Smooth muscle cell (in vitro differentiated cells): ENCODE results near the gene RDH14. TPM values are rescaled to one million over a fixed set of nuclear protein-coding genes. Genes with fewer than 3 reads are reported as not detected.

Experiments
- DNase-seq: peaks from one replicate; lab custom pipeline; 2025; ENCODE audit not compliant: unreplicated experiment; lab: John Stamatoyannopoulos, UW
- H2AFZ ChIP-seq: fragments of 200-600 bp; sonication (generic); 2 replicates; pipeline ENCODE4 v1.6.0; 2016; ENCODE audit warnings: antibody characterized with exemption, low read depth, mild to moderate bottlenecking
- H3F3A ChIP-seq: fragments of 200-600 bp; sonication (generic); 2 replicates; pipeline ENCODE4 v1.6.0; 2017; ENCODE audit warnings: antibody characterized with exemption, low read depth
- H3K27ac ChIP-seq: fragments of 200-600 bp; sonication (generic); 2 replicates; pipeline ENCODE4 v1.5.1; 2016; ENCODE audit warnings: low read depth, mild to moderate bottlenecking
- H3K27me3 ChIP-seq: fragments of 200-600 bp; sonication (generic); 2 replicates; pipeline ENCODE4 v1.6.1; 2016; ENCODE audit warnings: low read depth, mild to moderate bottlenecking
- H3K36me3 ChIP-seq: fragments of 200-600 bp; sonication (generic); 2 replicates; pipeline ENCODE4 v1.5.1; 2016; ENCODE audit warnings: low read depth
- H3K4me1 ChIP-seq: fragments of 200-600 bp; sonication (generic); 2 replicates; pipeline ENCODE4 v1.5.1; 2016; ENCODE audit warnings: low read depth
- H3K4me2 ChIP-seq: fragments of 200-600 bp; sonication (generic); 2 replicates; pipeline ENCODE4 v1.6.0; 2016; ENCODE audit warnings: mild to moderate bottlenecking
- H3K4me3 ChIP-seq: fragments of 200-600 bp; sonication (generic); 2 replicates; pipeline ENCODE4 v1.5.1; 2016; ENCODE audit warnings: mild to moderate bottlenecking
- H3K79me2 ChIP-seq: fragments of 200-600 bp; sonication (generic); 2 replicates; pipeline ENCODE4 v1.6.0; 2016; ENCODE audit warnings: low read depth, mild to moderate bottlenecking
- H3K9ac ChIP-seq: fragments of 200-600 bp; sonication (generic); 2 replicates; pipeline ENCODE4 v1.6.0; 2016; ENCODE audit warnings: low read depth
- H3K9me3 ChIP-seq: fragments of 200-600 bp; sonication (generic); replicated peaks from 2 replicates; pipeline ENCODE4 v1.5.1; 2016; ENCODE audit warnings: low read depth
- H4K20me1 ChIP-seq: fragments of 200-600 bp; sonication (generic); 2 replicates; pipeline ENCODE4 v1.6.0; 2016; ENCODE audit warnings: low read depth
- WGBS: methylation state at CpG from one replicate; pipeline ENCODE4 v1.1.7; 2016; ENCODE audit warnings: low lambda C conversion rate; 5-methylcytosine and 5-hydroxymethylcytosine counted together
- polyA plus RNA-seq: library from polyadenylated mRNA; unstranded; fragments of >200 nt; fragmentation: Nextera tagmentation; extraction: Ambion mirVana; gene quantifications from 2 replicates; pipeline ENCODE4 v1.2.1, GENCODE V29; 2016
- total RNA-seq: library from RNA; depleted of rRNA; stranded (reverse); fragments of >200 nt; gene quantifications from 2 replicates; pipeline ENCODE4 v1.2.3, GENCODE V29; 2014
- TF ChIP-seq, protein P1 (sequence below): fragments of 200-600 bp; sonication (generic); IDR thresholded peaks from 2 replicates; pipeline ENCODE4 v1.5.1; 2017; ENCODE audit warnings: borderline replicate concordance, mild to moderate bottlenecking, antibody characterized with exemption; ENCODE audit not compliant: insufficient read depth, poor library complexity, severe bottlenecking

Gene RDH14
- total and polyA plus RNA-seq, 2 experiments from 2014 or later: 24.5 to 26.2 TPM

GRCh38 chr2:18596993-18597392, 36.5 kb upstream of the RDH14 start:
- no peak overlapping the region for H2AFZ ChIP-seq
- H3K79me2 ChIP-seq: no peaks in the 10 kb centered on the region
- WGBS: 98% methylated on average over 3 of the region's 3 CpGs
- H4K20me1 ChIP-seq: no peaks in the 10 kb centered on the region
- H3K4me3 ChIP-seq: no peak overlapping the region
- no peak overlapping the region for H3K4me2 ChIP-seq
- no peaks in the 10 kb centered on the region for H3K36me3 ChIP-seq
- TF ChIP-seq, protein P1, sequence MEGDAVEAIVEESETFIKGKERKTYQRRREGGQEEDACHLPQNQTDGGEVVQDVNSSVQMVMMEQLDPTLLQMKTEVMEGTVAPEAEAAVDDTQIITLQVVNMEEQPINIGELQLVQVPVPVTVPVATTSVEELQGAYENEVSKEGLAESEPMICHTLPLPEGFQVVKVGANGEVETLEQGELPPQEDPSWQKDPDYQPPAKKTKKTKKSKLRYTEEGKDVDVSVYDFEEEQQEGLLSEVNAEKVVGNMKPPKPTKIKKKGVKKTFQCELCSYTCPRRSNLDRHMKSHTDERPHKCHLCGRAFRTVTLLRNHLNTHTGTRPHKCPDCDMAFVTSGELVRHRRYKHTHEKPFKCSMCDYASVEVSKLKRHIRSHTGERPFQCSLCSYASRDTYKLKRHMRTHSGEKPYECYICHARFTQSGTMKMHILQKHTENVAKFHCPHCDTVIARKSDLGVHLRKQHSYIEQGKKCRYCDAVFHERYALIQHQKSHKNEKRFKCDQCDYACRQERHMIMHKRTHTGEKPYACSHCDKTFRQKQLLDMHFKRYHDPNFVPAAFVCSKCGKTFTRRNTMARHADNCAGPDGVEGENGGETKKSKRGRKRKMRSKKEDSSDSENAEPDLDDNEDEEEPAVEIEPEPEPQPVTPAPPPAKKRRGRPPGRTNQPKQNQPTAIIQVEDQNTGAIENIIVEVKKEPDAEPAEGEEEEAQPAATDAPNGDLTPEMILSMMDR: no peak
- no peaks in the 10 kb centered on the region for H3K27me3 ChIP-seq
- DNase-seq: no peak
- no peaks in the 10 kb centered on the region for H3K9me3 ChIP-seq
- no peak overlapping the region for H3K9ac ChIP-seq
- H3K27ac ChIP-seq: no peak overlapping the region
- H3F3A ChIP-seq: no peaks in the 10 kb centered on the region
- H3K4me1 ChIP-seq: no peaks in the 10 kb centered on the region

- no peak for DNase-seq
- Histone ChIP-seq H3K4me1 (no peaks in the 10 kb centered on the region), H3K9ac (no peak overlapping the region), H2AFZ (no peak overlapping the region), H3K79me2 (no peaks in the 10 kb centered on the region), H3K27ac (no peak overlapping the region), H3K4me3 (no peak overlapping the region), H3K4me2 (no peak overlapping the region), H3K9me3 (no peaks in the 10 kb centered on the region), H3F3A (no peaks in the 10 kb centered on the region), H3K36me3 (no peaks in the 10 kb centered on the region), H4K20me1 (no peaks in the 10 kb centered on the region), H3K27me3 (no peaks in the 10 kb centered on the region)
- 96% methylated on average over 1 of the region's 1 CpG for WGBS
- TF ChIP-seq, protein P1: no peak
These were observed 33.0 kb upstream of the RDH14 start for GRCh38 chr2:18593496-18593895.

DNA sequence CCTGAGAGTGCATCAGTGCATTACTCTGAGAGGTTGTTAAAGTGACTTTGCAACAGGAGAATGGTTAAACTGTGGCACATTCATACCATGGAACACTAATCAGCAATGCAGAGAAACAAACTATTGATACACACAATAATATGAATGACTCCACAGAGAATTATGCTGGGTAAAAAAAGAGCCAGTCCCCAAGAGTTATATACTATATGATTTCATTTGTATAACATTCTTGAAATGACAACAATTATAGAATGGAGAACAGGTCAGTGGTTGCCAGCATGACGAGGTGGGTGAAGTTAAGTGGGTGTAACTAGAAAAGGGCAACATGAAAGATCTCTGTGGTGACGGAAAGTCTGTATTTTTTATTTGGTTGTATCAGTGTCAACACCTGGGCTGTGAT, 31.9 kb upstream of the RDH14 start:
- no peaks in the 10 kb centered on the region for H4K20me1 ChIP-seq
- H3K4me1 ChIP-seq: no peaks in the 10 kb centered on the region
- H3K9ac ChIP-seq: no peak overlapping the region
- H3K4me3 ChIP-seq: no peak overlapping the region
- whole genome bisulfite sequencing: 94% methylated on average over 2 of the region's 2 CpGs
- H3K79me2 ChIP-seq: no peaks in the 10 kb centered on the region
- no peaks in the 10 kb centered on the region for H3K36me3 ChIP-seq
- no peaks in the 10 kb centered on the region for H3K9me3 ChIP-seq
- no peaks in the 10 kb centered on the region for H3K27me3 ChIP-seq
- H3F3A ChIP-seq: no peaks in the 10 kb centered on the region
- DNase-seq: no peak
- no peak overlapping the region for H3K4me2 ChIP-seq
- no peak overlapping the region for H3K27ac ChIP-seq
- TF ChIP-seq, protein P1: no peak
- H2AFZ ChIP-seq: no peak overlapping the region

GRCh38 chr2:18589354-18589753, 28.9 kb upstream of the RDH14 start, which contains the start of gene NT5C1B:
Gene NT5C1B (minus strand): TSS chr2:18589569. CDS start chr2:18589468, 101 bp downstream.
- Histone ChIP-seq H3K27ac (no peak within 1 kb of the TSS), H3F3A (no peaks in the 10 kb centered on the region), H3K9ac (no peak within 1 kb of the TSS), H3K4me3 (no peak within 1 kb of the TSS), H3K27me3 (no peaks in the 10 kb centered on the region), H2AFZ (no peak within 1 kb of the TSS), H3K9me3 (no peaks in the 10 kb centered on the region), H3K36me3 (no peaks in the 10 kb centered on the region), H4K20me1 (no peaks in the 10 kb centered on the region), H3K4me2 (no peak within 1 kb of the TSS), H3K4me1 (no peaks in the 10 kb centered on the region), H3K79me2 (no peaks in the 10 kb centered on the region)
- TF ChIP-seq, protein P1: no peak
- no peak for DNase-seq
- 89% methylated on average over 1 of the region's 1 CpG for WGBS
